SK-N-SH treated with all-trans-retinoic acid at 6 μM for 48 hours (cell line): ENCODE results near the gene SPHK2.

Experiments used
- ARNTL ChIP-seq: fragments of 450-650 bp; formaldehyde crosslinking; IDR thresholded peaks from 2 replicates; pipeline ENCODE4 v1.5.0; 2020; ENCODE audit warnings: low read depth, mild to moderate bottlenecking, moderate library complexity, borderline replicate concordance
- CREB5 ChIP-seq: fragments of 250-450 bp; sonication (Bioruptor Pico); IDR thresholded peaks from 2 replicates; pipeline ENCODE4 v1.5.1; 2020; ENCODE audit warnings: low read depth, mild to moderate bottlenecking, moderate library complexity
- PATZ1 ChIP-seq: fragments of 250-450 bp; sonication (Bioruptor Pico); IDR thresholded peaks from 2 replicates; pipeline ENCODE4 v1.8.0; 2020; ENCODE audit warnings: mild to moderate bottlenecking, moderate library complexity, borderline replicate concordance
- SNAI2 ChIP-seq: fragments of 250-450 bp; sonication (Bioruptor Pico); IDR thresholded peaks from 2 replicates; pipeline ENCODE4 v1.5.0; 2020; ENCODE audit warnings: mild to moderate bottlenecking, moderate library complexity
- ZFP30 ChIP-seq: fragments of 450-650 bp; formaldehyde crosslinking; IDR thresholded peaks from 2 replicates; pipeline ENCODE4 v1.5.0; 2022; ENCODE audit warnings: mild to moderate bottlenecking, moderate library complexity

DNA sequence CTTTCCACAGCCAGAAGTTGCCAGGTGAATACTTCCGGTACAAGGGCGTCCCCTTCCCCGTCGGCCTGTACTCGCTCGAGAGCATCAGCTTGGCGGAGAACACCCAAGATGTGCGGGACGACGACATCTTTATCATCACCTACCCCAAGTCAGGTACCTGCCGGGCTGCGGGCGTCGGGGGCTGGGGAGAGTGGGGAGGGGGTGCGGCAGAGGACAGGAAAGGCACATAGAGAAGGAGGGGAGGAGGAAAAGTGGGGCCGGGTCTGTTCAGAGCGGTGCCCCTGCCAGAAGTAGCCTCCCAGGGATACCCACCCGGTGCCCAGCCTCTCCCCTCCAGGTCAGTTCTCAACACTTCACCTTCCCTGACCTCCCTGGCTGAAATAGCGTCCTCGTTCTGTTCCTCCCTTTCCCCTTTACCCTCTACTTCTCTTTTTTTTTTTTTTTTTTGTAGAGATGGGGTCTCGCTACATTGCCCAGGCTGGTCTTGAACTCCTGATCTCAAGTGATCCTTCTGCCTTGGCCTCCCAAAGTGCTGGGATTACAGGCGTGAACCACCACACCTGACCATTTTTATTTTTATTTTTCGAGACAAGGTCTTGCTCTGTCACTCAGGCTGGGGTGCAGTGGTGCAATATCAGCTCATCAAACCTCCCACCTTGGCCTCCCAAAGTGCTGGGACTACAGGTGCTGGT is 43.2 kb upstream of the SPHK2 start:
- TF ChIP-seq ZFP30 (CRISPR knock-in tag) = no peak
- no peak for TF ChIP-seq ARNTL (CRISPR knock-in tag)
- no peak for TF ChIP-seq PATZ1 (CRISPR knock-in tag)
- TF ChIP-seq CREB5 (CRISPR knock-in tag) = no peak
- no peak for TF ChIP-seq SNAI2 (CRISPR knock-in tag)
